ENCODE data around the gene ARHGEF19. TPM values are rescaled to one million over a fixed set of nuclear protein-coding genes. Genes with fewer than 3 reads are reported as not detected.
A peak's percentile ranks its signal among the peaks of the same experiment; 100 is the strongest.

The ARHGEF19 gene
- total RNA-seq, 1 experiment from 2014 or later = 13.8 TPM

DNA sequence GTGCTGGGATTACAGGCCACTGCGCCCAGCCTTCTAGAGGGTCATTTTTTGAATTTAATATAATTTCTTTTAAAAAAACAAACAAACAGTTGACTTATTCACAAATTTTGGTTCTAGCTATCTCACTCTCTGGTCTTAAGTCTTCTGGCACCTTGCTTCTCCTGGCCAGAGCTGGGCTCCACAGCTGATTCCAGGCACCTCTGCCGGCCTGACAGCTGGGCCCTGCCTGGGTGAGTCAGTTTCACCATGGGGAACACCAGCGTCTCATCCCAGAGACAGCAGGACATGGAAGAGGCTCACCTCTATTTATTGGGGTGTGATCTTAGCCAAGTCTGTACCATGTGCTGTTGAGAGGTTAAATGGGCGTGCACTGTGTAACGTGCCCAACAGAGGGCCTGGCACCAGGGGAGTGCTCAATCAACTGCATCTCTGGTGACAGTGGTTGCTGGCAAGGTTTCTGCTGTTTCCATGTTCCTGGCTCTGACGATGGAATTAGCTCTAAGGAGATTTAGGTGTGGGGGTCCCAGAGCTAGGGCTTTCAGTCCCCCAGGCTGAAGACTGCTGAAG, 23.6 kb upstream of the ARHGEF19 start:
- ChIA-PET CTCF (interaction anchor here (0.6 kb wide), 2 partner anchors 421 to 715 kb away, joined by 3 to 5 read pairs; no protein-coding TSS in a partner anchor), POLR2A (ENCODE audit: unreplicated experiment) (no interaction called here)
- intact Hi-C loops (cut with micrococcal nuclease) = loop anchor here (2.0 kb wide), 3 partner anchors 47 to 157 kb away; no protein-coding TSS in a partner anchor
- Histone ChIP-seq H3K4me1 (ENCODE audit: insufficient read depth, low read length) (peaks cover 22% of the 10 kb centered on the region), H3F3A (ENCODE audit: low read length, unreplicated experiment) (no peaks in the 10 kb centered on the region), H3K9me3 (ENCODE audit: low read length) (no peaks in the 10 kb centered on the region), H4K20me1 (ENCODE audit: low read length) (no peaks in the 10 kb centered on the region), H3K4me3 (ENCODE audit: low read length) (peak overlapping the region; percentile 72), H3K36me3 (ENCODE audit: low read depth, low read length) (no peaks in the 10 kb centered on the region), H2AFZ (ENCODE audit: low read length) (peak overlapping the region; percentile 75), H3K27me3 (ENCODE audit: low read length) (no peaks in the 10 kb centered on the region), H3K27ac (ENCODE audit: low read length) (peak overlapping the region; percentile 65), H3K79me2 (ENCODE audit: low read length) (no peaks in the 10 kb centered on the region), H3K9ac (ENCODE audit: low read length) (peak overlapping the region; percentile 54; the same call in 1 of the 2 replicates), H3K4me2 (ENCODE audit: low read length) (peak overlapping the region; percentile 90), H3K9me2 (replicated peaks; ENCODE audit: low read length) (no peaks in the 10 kb centered on the region)
- DNase-seq = peak; percentile 73
- ATAC-seq = peak; percentile 76
- no peak for TF ChIP-seq EZH2phosphoT487 (IDR thresholded peaks at IDR 0.05; ENCODE audit: borderline replicate concordance, low read length)
- TF ChIP-seq, protein P1, sequence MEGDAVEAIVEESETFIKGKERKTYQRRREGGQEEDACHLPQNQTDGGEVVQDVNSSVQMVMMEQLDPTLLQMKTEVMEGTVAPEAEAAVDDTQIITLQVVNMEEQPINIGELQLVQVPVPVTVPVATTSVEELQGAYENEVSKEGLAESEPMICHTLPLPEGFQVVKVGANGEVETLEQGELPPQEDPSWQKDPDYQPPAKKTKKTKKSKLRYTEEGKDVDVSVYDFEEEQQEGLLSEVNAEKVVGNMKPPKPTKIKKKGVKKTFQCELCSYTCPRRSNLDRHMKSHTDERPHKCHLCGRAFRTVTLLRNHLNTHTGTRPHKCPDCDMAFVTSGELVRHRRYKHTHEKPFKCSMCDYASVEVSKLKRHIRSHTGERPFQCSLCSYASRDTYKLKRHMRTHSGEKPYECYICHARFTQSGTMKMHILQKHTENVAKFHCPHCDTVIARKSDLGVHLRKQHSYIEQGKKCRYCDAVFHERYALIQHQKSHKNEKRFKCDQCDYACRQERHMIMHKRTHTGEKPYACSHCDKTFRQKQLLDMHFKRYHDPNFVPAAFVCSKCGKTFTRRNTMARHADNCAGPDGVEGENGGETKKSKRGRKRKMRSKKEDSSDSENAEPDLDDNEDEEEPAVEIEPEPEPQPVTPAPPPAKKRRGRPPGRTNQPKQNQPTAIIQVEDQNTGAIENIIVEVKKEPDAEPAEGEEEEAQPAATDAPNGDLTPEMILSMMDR (conservative IDR thresholded peaks at IDR 0.05; ENCODE audit: low read depth, low read length) = peak; percentile 43; the same call in 1 of the 2 replicates
- no TSS peak for BruUV-seq (replicated peaks)

DNA sequence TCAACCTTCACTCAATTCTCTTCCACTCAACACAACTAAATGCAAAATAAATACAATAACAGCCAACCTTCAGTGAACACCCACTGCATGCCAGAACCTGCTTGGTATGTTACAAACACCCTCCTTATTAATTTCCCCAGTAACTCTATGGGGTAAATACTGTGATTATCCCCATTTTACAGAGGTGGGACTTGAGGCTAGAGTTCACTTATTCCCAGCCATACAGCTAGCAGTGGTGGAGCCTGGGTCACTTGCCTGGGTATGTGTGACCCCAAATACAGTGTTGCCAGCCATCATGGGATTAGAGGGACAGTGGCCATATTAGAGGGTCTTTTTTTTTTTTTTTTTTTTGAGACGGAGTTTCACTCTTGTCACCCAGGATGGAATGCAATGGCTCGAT, 22.9 kb upstream of the ARHGEF19 start:
- no TSS peak for BruUV-seq (replicated peaks)
- Histone ChIP-seq H3K79me2 (ENCODE audit: low read length) (no peaks in the 10 kb centered on the region), H3K9me3 (ENCODE audit: low read length) (no peaks in the 10 kb centered on the region), H3K9me2 (replicated peaks; ENCODE audit: low read length) (no peaks in the 10 kb centered on the region), H3K9ac (ENCODE audit: low read length) (no peak overlapping the region), H3K27ac (ENCODE audit: low read length) (no peak overlapping the region), H3K4me2 (ENCODE audit: low read length) (no peak overlapping the region), H3K4me3 (ENCODE audit: low read length) (no peak overlapping the region), H2AFZ (ENCODE audit: low read length) (no peak overlapping the region), H3K36me3 (ENCODE audit: low read depth, low read length) (no peaks in the 10 kb centered on the region), H3F3A (ENCODE audit: low read length, unreplicated experiment) (no peaks in the 10 kb centered on the region), H3K27me3 (ENCODE audit: low read length) (no peaks in the 10 kb centered on the region), H3K4me1 (ENCODE audit: insufficient read depth, low read length) (peaks cover 22% of the 10 kb centered on the region), H4K20me1 (ENCODE audit: low read length) (no peaks in the 10 kb centered on the region)
- TF ChIP-seq, protein P1 (conservative IDR thresholded peaks at IDR 0.05; ENCODE audit: low read depth, low read length) = no peak
- TF ChIP-seq EZH2 (IDR thresholded peaks at IDR 0.05; ENCODE audit: low read length, unreplicated experiment) (no peak), EZH2phosphoT487 (IDR thresholded peaks at IDR 0.05; ENCODE audit: borderline replicate concordance, low read length) (no peak)
- ATAC-seq = no peak
- intact Hi-C loops (cut with micrococcal nuclease) = no loop called here
- ChIA-PET CTCF (interaction anchor here (0.6 kb wide), 2 partner anchors 420 to 716 kb away, joined by 3 to 5 read pairs; no protein-coding TSS in a partner anchor), POLR2A (ENCODE audit: unreplicated experiment) (no interaction called here)
- no peak for DNase-seq

DNA sequence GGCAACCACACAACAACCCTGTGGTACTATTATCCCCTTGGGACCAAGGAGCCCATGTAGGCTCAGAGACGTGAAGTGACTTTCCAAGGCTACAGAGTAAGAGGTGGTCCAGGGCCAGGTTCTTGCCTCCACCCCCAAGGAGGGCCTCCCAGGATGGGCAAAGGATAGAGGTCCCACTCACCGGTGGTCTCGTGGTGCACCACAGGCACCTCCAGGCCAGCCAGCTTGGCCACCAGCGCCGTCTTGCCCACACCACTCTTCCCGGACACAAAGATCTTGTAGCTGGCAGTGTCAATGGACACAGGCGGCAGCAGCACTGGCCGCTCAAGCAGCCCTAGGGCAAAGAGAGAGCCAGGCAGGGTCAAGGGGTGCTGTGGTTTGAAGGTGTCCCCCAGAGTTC, 21.0 kb upstream of the ARHGEF19 start:
- TF ChIP-seq, protein P1 (conservative IDR thresholded peaks at IDR 0.05; ENCODE audit: low read depth, low read length) = no peak
- TF ChIP-seq EZH2phosphoT487 (IDR thresholded peaks at IDR 0.05; ENCODE audit: borderline replicate concordance, low read length) (no peak), EZH2 (IDR thresholded peaks at IDR 0.05; ENCODE audit: low read length, unreplicated experiment) (no peak)
- H3K9me2 ChIP-seq (replicated peaks; ENCODE audit: low read length) = no peaks in the 10 kb centered on the region
- ATAC-seq (no peak), DNase-seq (no peak)
- POLR2A ChIA-PET (ENCODE audit: unreplicated experiment) = no interaction called here
- H3K4me2 ChIP-seq (ENCODE audit: low read length) = no peak overlapping the region
- no peak overlapping the region for H3K9ac ChIP-seq (ENCODE audit: low read length)
- H3K27me3 ChIP-seq (ENCODE audit: low read length) = no peaks in the 10 kb centered on the region
- no peaks in the 10 kb centered on the region for H3K79me2 ChIP-seq (ENCODE audit: low read length)
- H3K4me1 ChIP-seq (ENCODE audit: insufficient read depth, low read length) = peaks cover 20% of the 10 kb centered on the region
- H3K9me3 ChIP-seq (ENCODE audit: low read length) = no peaks in the 10 kb centered on the region
- CTCF ChIA-PET = no interaction called here
- no peak overlapping the region for H3K27ac ChIP-seq (ENCODE audit: low read length)
- no peaks in the 10 kb centered on the region for H4K20me1 ChIP-seq (ENCODE audit: low read length)
- no peak overlapping the region for H2AFZ ChIP-seq (ENCODE audit: low read length)
- intact Hi-C loops (cut with micrococcal nuclease) = no loop called here
- no peak overlapping the region for H3K4me3 ChIP-seq (ENCODE audit: low read length)
- no peaks in the 10 kb centered on the region for H3K36me3 ChIP-seq (ENCODE audit: low read depth, low read length)
- no TSS peak for BruUV-seq (replicated peaks)
- no peaks in the 10 kb centered on the region for H3F3A ChIP-seq (ENCODE audit: low read length, unreplicated experiment)
